Transverse colon (tissue), 4 donors: ENCODE measurements around the gene LYG2. TPM values are rescaled to one million over a fixed set of nuclear protein-coding genes. Genes with fewer than 3 reads are reported as not detected.
"Not testable (repeated sequence)": the region's sequence is repeated elsewhere in the genome, so short reads cannot be mapped to it uniquely, and the experiment has no call there.

Source experiments
- DNase-seq: peaks from one replicate; pipeline ENCODE4 v3.0.0-alpha.2; 2019
- H3K27ac ChIP-seq, 4 donors: fragments of 200-600 bp; sonication (generic); 2 replicates each; pipeline ENCODE4 v1.5.1; 2016 to 2018; ENCODE audit warnings: inconsistent platforms in 4 of 4
- H3K27me3 ChIP-seq: fragments of 200-600 bp; sonication (generic); 2 replicates; pipeline ENCODE4 v1.5.1; 2017; ENCODE audit warnings: inconsistent platforms
- H3K36me3 ChIP-seq, 4 donors: fragments of 200-600 bp; sonication (generic); 2 replicates each; pipeline ENCODE4 v1.5.1; 2017 to 2019; ENCODE audit warnings: inconsistent platforms in 4 of 4
- H3K4me1 ChIP-seq, 4 donors: fragments of 200-600 bp; sonication (generic); 2 replicates each; pipeline ENCODE4 v1.5.1; 2017 to 2020; ENCODE audit warnings: inconsistent platforms in 4 of 4
- H3K4me3 ChIP-seq, 4 donors: fragments of 200-600 bp; sonication (generic); 1 replicate in 1 of 4; 2 replicates in 3 of 4; pipeline versions ENCODE4 v1.5.1 to v1.6.1; 2017 to 2019; ENCODE audit warnings: inconsistent platforms in 4 of 4
- H3K9me3 ChIP-seq, 2 donors: fragments of 200-600 bp; sonication (generic); 2 replicates each; pipeline ENCODE4 v1.5.1; 2017 to 2019; ENCODE audit warnings: inconsistent platforms in 2 of 2
- EP300 ChIP-seq: sonication (generic); formaldehyde crosslinking; IDR thresholded peaks from one replicate; pipeline ENCODE4 v1.6.1; 2017; ENCODE audit warnings: antibody characterized with exemption, low read depth
- POLR2A ChIP-seq: fragments of 450-650 bp; IDR thresholded peaks from one replicate; pipeline ENCODE4 v1.6.1; 2016; ENCODE audit warnings: antibody characterized with exemption, mild to moderate bottlenecking, moderate library complexity
- POLR2AphosphoS5 ChIP-seq, 3 donors: sonication (generic); formaldehyde crosslinking; IDR thresholded peaks; one replicate each; pipeline ENCODE4 v1.6.1; 2016; ENCODE audit warnings: antibody characterized with exemption in 3 of 3
- WGBS, 2 donors: methylation state at CpG; one replicate each; pipeline ENCODE4 v1.1.5; 2018; ENCODE audit warnings: low coverage in 1 of 2; 5-methylcytosine and 5-hydroxymethylcytosine counted together
- in situ Hi-C, 4 donors: fragments of 200-750 bp; cut with MboI; loops; one replicate each; pipeline versions ENCODE4 v1.15.0 to v1.15.1; 2017; ENCODE audit warnings: low sequenced_read_pairs in 3 of 4, low pct_ligation_motif_present in 1 of 4, low pct_unique_long_range_greater_than_20kb in 1 of 4
- intact Hi-C: fragments of 100-400 bp; cut with DNase I; formaldehyde crosslinking; loops from one replicate; pipeline ENCODE4 v1.15.1; 2023; ENCODE audit warnings: low total_unique reads
- total RNA-seq, 4 donors: library from RNA; depleted of rRNA; stranded (reverse); fragments of >200 nt; gene quantifications; one replicate each; pipeline ENCODE4 v1.1.0, GENCODE V29; 2016
- TF ChIP-seq, protein P1 (sequence below), 5 experiments: fragments of 200-600 bp in 3 of 5; fragments of 450-650 bp in 2 of 5; sonication (generic) in 3 of 5; IDR thresholded peaks; 1 replicate in 2 of 5; 2 replicates in 3 of 5; pipeline ENCODE4 v1.5.1; 2016 to 2017; ENCODE audit warnings: antibody characterized with exemption in 5 of 5, inconsistent platforms in 3 of 5, mild to moderate bottlenecking in 2 of 5, moderate library complexity in 1 of 5

Gene LYG2, protein sequence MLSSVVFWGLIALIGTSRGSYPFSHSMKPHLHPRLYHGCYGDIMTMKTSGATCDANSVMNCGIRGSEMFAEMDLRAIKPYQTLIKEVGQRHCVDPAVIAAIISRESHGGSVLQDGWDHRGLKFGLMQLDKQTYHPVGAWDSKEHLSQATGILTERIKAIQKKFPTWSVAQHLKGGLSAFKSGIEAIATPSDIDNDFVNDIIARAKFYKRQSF
- total RNA-seq, result not detected

DNA sequence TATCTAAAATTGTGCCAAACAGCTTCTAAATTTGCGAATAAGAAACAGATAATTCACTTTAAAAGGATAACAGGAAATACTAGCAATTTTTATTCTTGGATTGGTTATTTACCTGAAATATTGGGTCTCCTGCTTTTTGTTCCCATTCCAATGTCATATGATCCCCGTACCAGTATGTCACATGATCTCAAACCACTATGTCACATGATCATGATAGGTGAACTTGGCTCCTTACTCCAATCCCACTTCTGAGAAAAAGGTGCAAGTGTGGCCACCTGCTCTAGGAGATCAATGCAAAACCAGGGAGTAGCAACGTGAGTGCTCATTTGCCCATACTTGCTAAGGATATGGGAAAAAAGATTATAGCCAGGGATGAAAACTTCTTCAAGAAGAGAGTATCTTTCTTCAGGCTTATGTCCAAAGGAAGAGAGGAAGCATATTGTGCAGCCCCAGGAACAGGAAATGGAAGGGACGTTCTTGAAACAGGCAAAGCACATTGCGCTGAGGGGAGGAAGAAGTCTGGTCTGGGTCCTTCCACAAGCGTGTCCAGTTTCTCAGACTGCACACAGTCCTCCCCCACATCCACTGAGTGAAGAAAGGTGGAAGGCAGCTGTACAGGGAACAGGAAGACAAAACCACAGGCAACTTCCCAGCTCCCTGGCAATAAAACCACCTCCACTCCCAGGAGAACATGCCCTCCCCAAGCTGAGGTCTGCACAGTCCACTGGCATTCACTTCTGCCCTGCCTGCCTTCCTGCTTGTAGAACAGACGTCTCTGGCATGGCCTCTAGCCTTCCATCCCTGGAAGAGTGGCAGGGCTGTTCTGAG is at the start of gene LYG2:
Gene LYG2 (minus strand): TSS at position 176 of the 828 bp plus-strand sequence. CDS start 1,406 bp downstream, outside the sequence.
- DNase-seq, result no peak
- intact Hi-C loops (no loop called here), in situ Hi-C loops (no loop called here)
- H3K4me1 ChIP-seq, result no peaks in the 10 kb centered on the region
- TF ChIP-seq EP300 (no peak), POLR2AphosphoS5 (IDR thresholded peaks at IDR 0.05) (no peak), POLR2A (no peak)
- TF ChIP-seq, protein P1, sequence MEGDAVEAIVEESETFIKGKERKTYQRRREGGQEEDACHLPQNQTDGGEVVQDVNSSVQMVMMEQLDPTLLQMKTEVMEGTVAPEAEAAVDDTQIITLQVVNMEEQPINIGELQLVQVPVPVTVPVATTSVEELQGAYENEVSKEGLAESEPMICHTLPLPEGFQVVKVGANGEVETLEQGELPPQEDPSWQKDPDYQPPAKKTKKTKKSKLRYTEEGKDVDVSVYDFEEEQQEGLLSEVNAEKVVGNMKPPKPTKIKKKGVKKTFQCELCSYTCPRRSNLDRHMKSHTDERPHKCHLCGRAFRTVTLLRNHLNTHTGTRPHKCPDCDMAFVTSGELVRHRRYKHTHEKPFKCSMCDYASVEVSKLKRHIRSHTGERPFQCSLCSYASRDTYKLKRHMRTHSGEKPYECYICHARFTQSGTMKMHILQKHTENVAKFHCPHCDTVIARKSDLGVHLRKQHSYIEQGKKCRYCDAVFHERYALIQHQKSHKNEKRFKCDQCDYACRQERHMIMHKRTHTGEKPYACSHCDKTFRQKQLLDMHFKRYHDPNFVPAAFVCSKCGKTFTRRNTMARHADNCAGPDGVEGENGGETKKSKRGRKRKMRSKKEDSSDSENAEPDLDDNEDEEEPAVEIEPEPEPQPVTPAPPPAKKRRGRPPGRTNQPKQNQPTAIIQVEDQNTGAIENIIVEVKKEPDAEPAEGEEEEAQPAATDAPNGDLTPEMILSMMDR (IDR thresholded peaks at IDR 0.05), result no peak
- H3K4me3 ChIP-seq, result no peak within 1 kb of the TSS
- no peaks in the 10 kb centered on the region for H3K9me3 ChIP-seq
- no peaks in the 10 kb centered on the region for H3K36me3 ChIP-seq
- 74 to 94% methylated on average over 3 to 7 of the region's 7 CpGs for WGBS, 2 donors
- H3K27me3 ChIP-seq, result no peaks in the 10 kb centered on the region
- H3K27ac ChIP-seq, result no peak within 1 kb of the TSS

DNA sequence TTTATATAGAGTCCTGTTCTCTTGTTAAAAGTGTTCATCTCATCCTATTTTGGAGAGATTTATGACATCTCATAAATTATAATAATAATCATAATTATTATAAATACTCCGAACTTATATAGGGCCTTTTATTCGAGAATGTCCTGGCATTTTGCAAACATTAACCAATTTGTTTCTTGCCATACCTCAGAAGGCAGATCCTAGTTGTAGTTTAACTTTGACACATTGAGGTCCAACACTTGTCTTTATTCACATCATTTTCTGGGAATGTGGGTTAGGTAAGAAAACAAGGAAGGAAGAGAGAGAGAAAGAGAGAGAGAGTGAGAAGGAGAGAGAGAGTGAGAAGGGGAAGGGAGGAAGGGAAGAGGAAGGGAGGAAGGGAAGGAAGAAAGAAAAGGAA is 45.6 kb upstream of the LYG2 start, which contains the start of gene LYG1:
Gene LYG1 (minus strand): TSS at position 101 of the 400 bp plus-strand sequence. CDS start 5,527 bp downstream, outside the sequence.
- H3K4me3 ChIP-seq, in situ Hi-C loops, DNase-seq, H3K4me1 ChIP-seq, H3K9me3 ChIP-seq, H3K27me3 ChIP-seq, H3K36me3 ChIP-seq, intact Hi-C loops, H3K27ac ChIP-seq: not testable (repeated sequence)
- 77 to 87% methylated on average over 2 of the region's 2 CpGs for WGBS, 2 donors

DNA sequence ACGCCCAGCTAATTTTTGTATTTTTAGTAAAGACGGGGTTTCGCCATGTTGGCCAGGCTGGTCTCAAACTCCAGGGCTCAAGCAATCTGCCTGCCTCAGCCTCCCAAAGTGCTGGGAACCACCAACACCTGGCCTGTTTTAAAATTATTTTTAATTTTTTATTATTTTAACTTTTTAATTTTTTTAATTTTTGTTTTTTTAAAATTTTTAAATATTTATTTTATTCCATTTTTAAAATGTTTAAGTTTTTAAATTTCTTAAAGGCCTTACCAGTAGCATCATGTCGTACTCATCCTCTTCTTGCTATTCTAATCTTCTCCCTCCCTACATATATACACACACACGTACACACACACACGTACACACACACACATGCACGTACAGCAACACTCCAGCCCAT is 44.1 kb upstream of the LYG2 start:
- in situ Hi-C loops, result no loop called here
- no peaks in the 10 kb centered on the region for H3K4me1 ChIP-seq
- TF ChIP-seq, protein P1 (IDR thresholded peaks at IDR 0.05), result no peak
- TF ChIP-seq EP300 (no peak), POLR2AphosphoS5 (IDR thresholded peaks at IDR 0.05) (no peak), POLR2A (no peak)
- WGBS, 2 donors, result 95 to 96% methylated on average over 7 of the region's 7 CpGs
- H3K27me3 ChIP-seq, result no peaks in the 10 kb centered on the region
- intact Hi-C loops, result no loop called here
- no peak overlapping the region for H3K27ac ChIP-seq
- DNase-seq, result no peak
- H3K4me3 ChIP-seq, result no peak overlapping the region
- no peaks in the 10 kb centered on the region for H3K9me3 ChIP-seq
- H3K36me3 ChIP-seq, result no peaks in the 10 kb centered on the region

DNA sequence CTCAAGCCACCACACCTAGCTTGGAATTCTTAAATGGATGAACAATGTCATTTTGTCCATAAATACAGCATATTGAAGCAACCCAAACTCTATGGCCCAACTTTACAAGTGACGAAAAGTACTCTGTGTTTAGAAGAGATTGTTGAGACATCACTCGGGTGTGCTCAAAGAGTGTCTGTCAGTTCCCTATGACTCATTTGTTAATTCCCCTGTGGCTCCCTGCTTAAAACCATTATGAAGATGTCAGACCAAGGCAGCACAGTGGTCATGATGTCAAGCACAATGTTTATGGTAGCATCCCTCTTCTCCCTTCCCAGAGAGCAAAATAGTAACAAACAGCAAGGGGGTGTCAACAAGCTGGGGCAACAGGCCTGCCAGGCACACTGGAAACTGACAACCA is 42.5 kb upstream of the LYG2 start:
- H3K27me3 ChIP-seq, result no peaks in the 10 kb centered on the region
- no peak overlapping the region for H3K27ac ChIP-seq
- in situ Hi-C loops, result no loop called here
- 39 to 89% methylated on average over 2 of the region's 2 CpGs for WGBS, 2 donors
- no peak overlapping the region for H3K4me3 ChIP-seq
- H3K36me3 ChIP-seq, result no peaks in the 10 kb centered on the region
- no peaks in the 10 kb centered on the region for H3K9me3 ChIP-seq
- no peak for DNase-seq
- H3K4me1 ChIP-seq, result no peaks in the 10 kb centered on the region
- intact Hi-C loops, result no loop called here
- TF ChIP-seq POLR2A, result no peak
- TF ChIP-seq EP300, result no peak
- TF ChIP-seq POLR2AphosphoS5 (IDR thresholded peaks at IDR 0.05), result no peak
- TF ChIP-seq, protein P1 (IDR thresholded peaks at IDR 0.05), result no peak
